Epithelial cell of prostate (primary cell): ENCODE data around the gene RASGEF1C.

Experiments
- DNase-seq: peaks from one replicate; pipeline ENCODE4 v3.0.0-alpha.2; 2011; ENCODE audit warnings: low read depth, low spot score
- H3K27ac ChIP-seq: fragments of 450-650 bp; 2 replicates; pipeline ENCODE4 v1.5.1; 2017; ENCODE audit warnings: mild to moderate bottlenecking

The RASGEF1C gene

DNA sequence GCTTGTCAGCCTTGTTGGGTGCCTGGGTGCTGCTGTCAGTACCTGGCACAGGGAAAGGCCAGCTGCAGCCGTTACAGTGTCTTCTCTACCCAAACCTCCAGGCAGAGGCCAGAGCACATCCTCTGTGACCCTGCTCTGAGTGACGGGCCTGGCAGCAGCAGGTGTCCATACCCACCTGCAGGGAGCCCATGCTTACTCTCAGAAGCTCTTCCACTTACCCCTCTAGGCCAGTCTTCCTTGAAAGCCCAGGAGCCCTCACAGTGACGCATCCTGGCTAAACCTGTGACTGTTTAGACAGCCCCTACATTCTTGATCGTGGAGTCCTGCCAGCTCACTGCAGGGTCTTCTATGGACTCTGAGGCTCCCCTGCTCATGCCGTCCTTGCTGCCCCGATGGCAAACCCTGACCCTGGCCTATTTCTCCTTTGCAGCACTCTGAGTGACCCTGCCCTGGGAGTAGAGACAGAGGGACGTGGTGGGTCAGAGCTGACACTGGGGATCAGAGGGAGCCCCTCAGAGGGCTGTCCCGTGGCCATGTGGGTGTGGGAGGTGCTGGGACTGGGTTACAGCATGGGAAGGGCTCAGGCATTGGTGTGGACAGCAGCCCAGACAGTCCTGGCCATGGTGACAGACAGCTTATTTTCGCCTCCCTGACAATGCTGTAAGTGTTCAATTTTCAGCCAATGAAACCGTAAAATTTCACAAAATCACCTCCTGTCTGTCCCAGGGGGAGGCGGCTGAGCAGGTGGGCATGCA, 69.9 kb downstream of the RASGEF1C start:
- DNase-seq = no peak
- H3K27ac ChIP-seq = no peak overlapping the region

DNA sequence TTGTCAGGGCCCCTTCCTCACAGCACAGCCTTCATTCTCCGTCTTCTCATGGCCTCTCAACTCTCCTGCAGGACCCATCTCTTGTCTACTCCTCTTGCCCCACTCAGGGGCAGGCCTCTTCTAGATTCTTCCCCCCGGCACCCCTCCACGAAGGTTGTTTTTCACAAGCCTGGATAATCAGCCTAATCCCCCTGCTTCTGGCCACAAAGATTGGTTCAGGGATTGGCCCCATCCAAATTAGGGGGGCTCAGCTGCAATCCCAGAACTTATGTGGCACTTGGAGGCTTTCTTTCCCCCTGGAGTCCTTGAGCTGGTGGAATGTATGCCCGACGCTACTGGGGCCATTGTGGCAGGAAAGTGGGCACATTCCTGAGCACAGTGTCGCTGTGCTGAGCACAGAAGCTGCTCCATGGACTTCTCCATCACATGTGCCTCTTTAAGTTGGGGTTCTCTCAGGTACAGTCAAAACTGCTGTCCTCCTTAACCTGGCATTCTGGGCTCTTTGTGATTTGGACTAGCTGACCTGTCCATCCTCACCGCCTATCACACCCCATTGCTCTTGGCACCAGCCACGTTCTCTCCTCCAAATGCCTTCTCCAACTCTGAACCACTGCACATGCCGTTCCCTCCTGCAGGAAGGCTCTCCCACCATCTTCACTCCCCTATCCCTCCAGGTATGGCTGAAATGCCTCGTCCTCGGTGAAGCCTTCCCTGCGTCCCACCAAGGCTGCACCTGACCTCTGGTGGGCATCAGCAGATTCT, 70.6 kb downstream of the RASGEF1C start:
- DNase-seq = no peak
- no peak overlapping the region for H3K27ac ChIP-seq

DNA sequence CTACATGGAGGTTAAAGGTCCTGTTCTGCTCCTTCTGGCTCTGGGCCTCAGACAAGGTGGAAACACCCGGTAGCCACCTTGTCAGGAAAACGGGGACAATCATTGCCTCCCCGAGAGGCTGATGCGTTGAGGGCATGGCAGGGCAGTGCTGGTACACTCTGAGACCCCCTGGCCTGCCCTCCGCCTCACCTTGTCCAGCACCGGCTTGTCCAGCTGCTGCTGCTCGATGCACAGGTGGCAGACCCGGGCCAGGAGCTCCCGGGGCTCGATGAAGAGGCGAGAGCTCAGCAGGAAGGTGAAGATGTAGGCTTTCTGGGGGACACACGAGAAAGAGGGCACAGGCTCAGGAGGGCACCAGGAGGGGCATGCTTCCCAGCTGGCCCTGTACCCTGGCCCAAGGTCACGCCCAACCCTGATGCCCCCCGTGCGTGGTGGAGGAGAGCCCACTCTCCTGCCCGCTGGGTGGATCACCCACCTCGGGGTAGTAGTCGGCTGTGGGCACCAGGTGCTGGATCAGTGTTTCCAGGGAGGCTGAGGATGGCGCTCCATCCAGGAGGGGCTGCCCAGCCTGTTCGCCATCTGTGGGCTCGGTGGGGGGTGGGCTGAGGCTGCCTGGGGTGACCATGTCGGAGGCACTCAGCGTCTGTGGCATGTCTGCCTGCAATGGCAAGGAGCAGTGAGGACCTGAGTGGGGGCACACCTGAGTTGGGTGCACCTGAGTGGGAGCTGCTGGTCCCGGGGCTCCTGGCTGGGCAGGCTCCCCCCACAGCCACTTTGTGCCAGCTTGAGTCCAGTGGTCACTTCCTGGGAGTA, 71.4 kb downstream of the RASGEF1C start:
- DNase-seq = no peak
- no peak overlapping the region for H3K27ac ChIP-seq

DNA sequence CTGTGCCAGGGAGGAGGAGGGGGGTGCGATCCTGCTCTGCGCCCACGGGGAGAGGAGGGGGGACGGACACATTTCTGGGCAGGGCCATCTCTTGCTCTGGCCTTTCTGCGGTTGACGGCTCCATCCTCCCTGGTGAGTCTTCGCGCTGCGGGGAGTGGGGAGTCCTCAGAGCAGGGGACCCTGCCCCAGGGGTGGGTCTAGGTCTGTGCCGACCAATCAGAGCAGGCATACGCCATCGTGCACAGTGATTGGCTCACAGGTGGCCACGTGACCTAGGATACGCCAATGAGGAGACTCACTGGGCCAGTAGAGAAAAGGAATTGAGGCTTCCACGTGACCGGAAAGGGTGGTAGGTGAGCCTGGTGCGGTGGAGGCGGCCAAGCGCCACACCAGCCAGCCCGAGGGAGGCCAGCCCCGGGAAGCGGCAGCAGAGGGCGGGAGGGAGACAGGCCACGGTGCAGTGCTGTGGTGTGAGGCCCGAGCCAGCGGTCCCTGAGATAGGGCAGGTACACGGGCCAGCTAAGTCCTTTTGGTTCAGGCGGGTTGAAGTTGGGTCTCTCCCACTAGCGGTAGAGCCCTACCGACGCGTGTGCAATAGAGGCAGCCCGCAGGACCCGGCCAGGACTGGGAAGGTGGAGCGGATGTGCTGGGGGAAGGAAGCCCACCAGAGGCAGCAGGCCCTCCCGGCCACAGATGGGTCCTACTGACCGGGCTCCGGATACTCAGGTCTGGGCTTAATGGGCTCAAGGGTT, 72.2 kb downstream of the RASGEF1C start:
- DNase-seq = no peak
- H3K27ac ChIP-seq = no peak overlapping the region

DNA sequence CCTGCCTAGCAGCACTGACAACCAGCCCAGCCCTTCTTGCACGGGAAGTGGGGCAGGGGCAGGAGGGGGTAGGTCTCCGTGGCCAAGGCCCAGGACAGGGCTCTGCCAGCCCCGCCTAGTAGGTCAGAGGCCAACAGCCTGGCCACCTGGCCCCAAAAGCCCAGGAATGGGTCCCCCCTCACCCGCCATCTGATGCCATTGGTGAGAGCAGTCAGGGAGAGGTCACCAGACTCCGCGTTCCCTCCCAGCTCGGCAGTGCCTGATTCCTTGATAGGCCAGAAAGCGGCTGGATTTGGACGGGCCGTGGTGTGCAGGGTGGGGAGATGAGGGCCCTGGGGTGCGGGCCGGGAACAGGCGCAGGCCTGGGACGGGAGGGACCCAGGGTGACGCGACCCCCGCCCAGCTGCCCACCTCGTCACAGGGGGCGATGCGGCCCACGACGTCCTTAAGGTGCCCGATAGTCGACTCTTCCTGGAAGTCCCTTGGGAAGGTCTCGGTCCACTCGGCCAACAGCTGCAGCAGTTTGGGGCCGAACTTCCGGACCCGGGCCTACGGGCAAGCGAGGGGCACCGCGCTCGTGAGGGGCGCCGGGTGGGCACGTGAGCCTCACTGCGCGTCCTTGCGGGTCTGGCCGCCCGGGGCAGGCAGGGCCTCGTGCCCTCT, 72.9 kb downstream of the RASGEF1C start:
- no peak overlapping the region for H3K27ac ChIP-seq
- no peak for DNase-seq

DNA sequence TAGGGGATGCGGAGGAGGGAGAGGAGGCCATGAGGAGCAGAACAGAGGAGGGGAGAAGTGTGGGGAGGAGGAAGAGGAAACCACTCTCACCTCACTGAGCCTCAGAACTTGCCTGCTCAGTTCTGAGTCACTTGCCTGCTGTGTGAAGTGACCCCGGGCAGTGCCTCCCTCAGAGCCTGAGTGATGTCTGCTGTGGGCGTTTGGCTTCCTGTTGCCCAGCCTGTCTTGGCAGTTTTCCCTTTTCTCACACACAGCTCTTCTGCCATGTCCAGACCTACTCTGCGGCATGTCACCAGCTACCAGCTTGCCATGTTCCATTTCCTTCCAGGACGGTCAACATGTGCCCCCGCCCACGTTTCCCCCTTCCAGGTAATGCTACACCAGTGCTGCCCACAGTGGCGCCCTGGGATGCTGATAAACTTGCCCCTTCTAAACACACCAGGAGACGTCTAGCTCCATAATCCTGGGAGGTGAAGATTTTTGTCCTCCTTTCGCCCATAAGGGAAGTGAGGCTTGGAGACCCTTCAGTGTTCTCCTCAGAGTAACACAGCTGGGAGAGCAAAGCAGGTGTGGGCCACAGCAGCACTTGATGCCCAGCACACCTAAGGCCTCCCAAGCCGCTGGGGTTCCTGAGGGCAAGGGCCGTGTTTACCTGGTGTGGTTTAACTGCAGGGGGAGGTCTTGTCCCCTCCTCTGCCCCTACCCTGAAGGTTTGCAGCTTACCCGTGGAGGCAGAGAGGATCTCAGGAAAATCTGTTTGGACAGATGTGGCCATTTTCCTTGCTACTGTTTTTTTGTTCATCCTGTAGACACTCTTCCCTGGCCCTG, 73.7 kb downstream of the RASGEF1C start:
- DNase-seq = peak; percentile 70
- no peak overlapping the region for H3K27ac ChIP-seq

DNA sequence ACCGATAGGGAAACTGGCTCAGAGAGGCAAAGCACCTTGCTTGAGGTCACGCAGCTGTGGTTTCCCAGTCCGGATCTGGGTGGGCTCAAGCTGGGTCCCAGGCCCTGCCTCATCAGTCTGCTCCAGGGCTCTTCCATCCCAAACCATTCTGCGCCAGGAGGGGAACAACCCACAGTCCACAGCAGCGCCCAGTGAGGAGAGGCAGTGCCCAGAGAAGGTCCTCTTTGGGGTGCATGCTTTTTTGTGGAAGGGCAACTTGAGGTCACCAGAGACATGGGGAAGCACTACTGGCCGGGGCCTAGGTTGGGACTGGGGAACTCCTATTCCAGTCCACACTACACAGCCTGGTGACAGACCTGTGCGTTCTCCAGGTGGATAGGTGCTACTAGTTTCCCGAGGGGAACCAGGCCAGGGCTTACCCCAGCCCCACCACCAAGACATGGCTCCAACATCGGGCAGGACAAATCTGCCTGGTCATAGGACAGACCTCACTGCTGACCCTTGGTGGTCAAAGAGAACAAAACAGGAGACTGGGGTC, 75.0 kb downstream of the RASGEF1C start:
- no peak for DNase-seq
- no peak overlapping the region for H3K27ac ChIP-seq

DNA sequence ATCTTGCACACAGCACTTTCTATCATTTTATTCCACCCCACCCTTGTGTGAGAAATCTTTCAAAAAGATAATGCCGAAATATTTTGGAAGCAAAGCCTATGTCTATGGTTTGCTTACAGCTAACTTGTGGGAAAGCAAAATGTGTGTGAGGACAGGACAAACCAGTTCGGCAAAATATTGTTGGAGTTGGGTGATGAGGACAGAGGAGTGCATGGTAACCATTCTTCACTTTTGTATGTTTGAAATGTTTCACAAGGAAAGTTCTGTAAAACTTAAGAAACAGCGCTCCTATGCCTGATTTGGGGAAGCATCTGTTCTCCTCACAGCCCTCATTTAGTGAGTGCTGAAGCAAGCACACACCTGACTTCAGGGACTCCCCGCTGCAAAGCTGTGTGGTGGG, 75.5 kb downstream of the RASGEF1C start:
- no peak overlapping the region for H3K27ac ChIP-seq
- DNase-seq = no peak

DNA sequence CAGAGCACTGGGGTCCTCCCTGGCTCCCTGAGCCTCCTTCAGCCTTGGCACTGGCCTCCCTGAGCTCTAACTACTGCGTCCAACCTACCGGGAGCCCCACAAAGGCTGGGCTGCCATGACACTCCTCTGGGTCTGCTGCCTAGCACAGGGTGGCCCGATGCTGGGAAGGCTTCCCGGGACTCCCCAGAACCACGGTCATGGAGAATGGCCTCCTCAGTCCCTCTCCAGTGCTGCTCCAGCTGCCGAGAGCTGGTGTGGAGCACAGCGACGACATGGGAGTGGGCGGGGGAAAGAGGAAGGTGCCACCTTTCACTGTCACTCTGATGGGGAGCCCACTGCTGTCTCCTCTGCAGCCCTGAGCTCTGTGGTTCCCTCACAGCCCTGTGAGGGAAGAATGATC, 76.0 kb downstream of the RASGEF1C start:
- no peak for DNase-seq
- no peak overlapping the region for H3K27ac ChIP-seq

DNA sequence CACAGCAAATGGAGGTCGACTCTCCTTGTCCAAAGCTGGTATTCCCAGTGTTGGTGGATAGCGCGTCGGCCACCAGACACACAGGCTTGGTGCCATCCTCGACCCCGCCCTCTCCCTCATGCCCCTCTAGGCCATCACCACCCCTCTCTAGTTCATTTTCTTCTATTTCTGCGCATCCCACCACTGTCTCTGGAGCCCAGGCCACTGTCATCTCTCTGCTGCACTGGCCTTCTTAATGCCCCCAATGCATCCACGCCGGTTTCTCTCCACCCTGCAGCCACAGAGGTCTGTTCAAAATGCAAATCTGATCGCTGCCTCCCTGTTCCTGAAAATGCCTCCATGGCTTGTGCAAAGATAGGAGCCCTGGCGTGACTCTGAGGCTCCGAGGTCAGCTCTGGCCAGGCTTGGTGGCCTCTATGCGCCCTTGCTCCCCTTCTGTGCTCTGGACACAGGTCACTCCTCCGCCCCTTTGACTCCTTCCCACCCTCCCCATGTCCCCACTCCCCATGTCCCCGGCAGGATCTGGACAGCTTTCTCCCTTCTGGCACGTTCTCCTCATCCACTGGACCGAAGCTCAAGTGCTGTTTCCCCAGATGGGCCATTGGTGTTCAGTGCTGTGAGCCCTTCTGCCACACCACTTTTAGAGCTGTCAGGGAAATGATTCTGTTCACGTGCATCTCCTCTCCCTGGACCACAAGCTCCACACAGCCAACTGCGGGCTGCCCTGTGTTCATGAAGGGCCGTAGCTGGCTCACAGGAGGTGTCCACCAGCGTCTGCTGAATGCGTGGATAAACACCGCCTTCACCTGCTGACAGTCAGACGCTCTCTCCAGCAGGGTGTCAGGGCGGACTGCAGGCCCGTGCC, 77.9 kb downstream of the RASGEF1C start:
- no peak overlapping the region for H3K27ac ChIP-seq
- DNase-seq = no peak

DNA sequence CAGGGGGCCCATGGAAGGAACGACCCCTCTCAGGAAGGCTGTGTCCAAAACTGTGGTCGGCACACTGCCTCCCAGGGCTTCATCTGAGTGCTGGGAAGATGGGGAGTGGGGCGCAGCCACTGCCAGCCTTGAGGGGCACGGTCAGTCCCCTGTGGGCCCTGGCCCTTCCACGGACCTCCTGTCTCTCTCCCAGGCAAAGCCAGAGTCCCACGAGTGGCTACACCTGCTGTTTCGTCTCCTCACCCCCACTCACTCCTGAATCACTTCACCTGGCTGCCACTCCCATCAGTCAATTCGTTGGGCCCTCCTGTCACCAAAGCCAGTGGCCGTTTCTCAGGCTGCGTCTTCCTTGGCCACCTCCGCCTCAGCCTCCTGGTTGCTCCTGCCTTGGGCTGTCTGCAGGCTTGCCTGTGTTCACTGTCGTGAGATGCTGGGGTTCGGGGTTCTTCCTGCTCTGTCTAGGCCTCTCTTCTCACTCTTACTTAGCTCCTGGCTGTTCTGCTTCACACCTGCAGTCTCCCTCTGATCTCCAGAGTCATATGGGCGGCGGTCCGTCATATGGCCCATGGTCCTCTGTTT, 78.6 kb downstream of the RASGEF1C start:
- H3K27ac ChIP-seq = no peak overlapping the region
- no peak for DNase-seq

DNA sequence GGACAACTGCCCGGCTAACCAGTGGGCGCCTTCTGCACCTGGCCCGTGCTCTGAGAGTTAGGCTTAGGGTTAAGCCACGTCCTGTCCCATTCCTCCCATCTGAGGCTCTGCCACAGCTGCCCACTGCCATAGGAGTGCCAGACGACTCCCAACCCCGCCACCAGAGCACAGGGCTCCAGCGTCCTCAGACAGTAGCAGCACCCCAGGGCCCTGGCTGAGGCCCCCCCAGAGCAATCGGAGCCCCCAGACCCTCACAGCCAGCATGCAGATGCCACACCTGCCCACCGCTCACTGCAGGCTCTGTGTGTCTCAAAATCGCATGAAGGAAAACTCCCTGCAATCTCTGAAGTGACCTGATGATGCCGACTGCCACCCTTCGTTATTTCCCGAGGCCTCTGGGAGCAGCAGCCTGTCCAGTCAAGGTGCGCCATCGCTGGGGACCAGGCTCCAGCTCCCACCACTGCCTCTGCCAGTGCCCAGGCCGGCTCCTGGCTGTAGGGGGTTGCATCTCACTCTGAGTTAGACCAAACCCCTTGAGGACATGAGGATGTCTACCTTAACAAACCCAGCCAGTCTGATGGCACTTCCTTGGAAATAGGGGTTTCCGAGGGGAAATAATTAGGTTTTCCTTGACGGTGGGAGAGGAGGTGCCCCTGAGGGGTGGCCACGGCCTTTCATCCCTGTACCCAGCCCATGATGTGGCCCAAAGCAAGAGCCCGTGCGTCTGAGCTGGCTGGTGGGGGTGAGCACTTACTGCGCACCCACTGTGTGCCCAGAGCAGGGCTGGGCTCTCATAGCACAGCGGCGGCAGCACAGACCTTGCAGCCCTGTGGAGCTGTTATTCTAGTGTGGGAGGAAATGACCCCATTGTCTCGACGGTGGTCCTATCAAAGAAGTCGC, 79.5 kb downstream of the RASGEF1C start:
- no peak for DNase-seq

DNA sequence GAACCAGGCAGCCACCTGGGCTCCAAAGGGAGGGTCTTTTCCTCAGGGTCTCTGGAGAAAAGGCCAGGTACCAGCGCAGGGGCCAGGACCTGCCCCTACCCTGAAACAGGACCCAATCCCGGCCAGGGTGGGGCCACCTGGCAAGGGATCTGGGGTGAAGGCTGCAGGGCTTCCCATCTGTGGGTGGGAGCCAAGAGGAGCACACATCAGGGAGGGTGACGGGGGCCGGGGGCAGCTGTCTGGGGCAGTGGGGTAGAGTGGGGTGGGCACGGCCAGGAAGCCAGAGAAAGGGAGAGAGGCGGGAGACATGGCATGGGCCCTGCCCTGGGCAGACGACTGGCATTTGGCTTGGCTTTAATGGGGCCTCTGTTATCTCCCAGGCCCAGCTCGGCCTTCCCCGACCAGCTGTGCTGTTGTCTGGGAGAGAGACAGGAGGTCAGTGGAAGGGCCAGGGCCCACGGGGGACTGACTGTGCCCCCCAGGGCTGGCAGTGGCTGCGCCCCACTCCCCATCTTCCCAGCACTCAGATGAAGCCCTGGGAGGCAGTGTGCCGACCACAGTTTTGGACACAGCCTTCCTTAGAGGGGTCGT, 80.2 kb downstream of the RASGEF1C start:
- H3K27ac ChIP-seq = no peak overlapping the region
- no peak for DNase-seq

More for the DNA sequence above, 79.5 kb downstream of the RASGEF1C start:
- H3K27ac ChIP-seq = no peak overlapping the region

DNA sequence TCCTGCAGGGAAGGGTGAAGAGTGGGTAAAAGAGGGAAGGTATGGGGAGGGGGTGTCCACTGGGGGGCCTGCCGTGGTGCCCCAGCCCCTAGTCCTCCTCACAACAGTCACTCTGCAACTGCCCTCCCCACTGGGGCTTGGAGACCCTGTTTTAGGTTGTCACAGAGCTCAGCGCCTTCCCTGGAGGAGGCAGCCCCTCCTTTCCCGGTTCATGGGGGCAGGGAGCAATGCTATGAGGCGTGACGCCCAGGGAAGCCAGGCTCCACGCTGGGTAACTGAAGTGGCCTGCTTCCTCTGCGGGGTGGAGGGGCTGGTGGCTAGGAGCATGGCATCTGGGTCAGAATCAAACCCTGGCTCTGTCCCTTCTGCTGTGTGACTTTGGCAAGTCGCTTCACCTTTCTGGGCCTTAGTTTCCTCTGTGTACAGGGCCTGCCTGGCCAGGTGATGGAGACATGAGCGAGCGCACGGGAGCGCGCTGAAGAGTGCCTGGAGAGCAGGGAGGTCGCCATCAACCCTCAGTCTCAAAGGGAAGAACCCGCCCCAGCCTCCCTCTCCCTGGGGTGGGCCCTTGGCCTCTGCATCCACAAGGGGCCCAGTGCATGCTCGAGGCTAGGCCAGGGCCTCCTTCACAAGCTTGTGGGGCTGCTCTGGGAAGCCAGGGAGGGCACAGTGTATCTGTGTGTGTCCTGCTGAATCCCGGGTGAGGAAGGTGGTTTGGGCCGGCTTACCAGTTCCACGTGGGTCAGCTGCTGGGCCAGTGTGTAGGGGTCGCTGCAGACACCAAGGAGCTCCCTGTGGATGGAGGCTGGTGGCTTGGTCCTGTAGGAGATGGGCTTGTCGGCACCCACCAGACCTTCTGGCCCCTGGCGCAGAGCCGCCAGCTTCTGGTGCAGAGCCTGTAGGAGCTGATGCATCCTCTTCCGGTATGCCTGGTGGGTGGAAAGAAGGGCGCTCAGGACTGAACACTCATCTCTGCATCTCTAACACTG, 81.0 kb downstream of the RASGEF1C start:
- no peak for DNase-seq
- no peak overlapping the region for H3K27ac ChIP-seq
